PC-9 (cell line): Measurements from ENCODE around the gene FTHL17. TPM values are rescaled to one million over a fixed set of nuclear protein-coding genes. Genes with fewer than 3 reads are reported as not detected.

Source experiments
- BruUV-seq: library from RNA; stranded (reverse); fragments of 400-500 nt; replicated peaks from 2 replicates; lab custom pipeline; 2021; lab: Mats Ljungman, UMichigan
- CTCF ChIA-PET: fragments of 300-600 bp; sonication (Branson Sonifier 250); formaldehyde crosslinking; loops from one replicate; lab custom pipeline; 2022; ENCODE audit warnings: antibody characterized with exemption; lab: Charles Lee
- POLR2A ChIA-PET: fragments of 300-600 bp; sonication (Branson Sonifier 250); formaldehyde crosslinking; loops from one replicate; lab custom pipeline; 2022; ENCODE audit warnings: antibody characterized with exemption; ENCODE audit not compliant: unreplicated experiment; lab: Charles Lee
- DNase-seq, 2 experiments: peaks; one replicate each; pipeline versions ENCODE4 v3.0.0 to v3.0.0-alpha.2; 2015 to 2022; ENCODE audit warnings: mixed read lengths in 1 of 2
- H2AFZ ChIP-seq: fragments of 200-600 bp; sonication (generic); 2 replicates; pipeline ENCODE4 v1.8.1; 2017; ENCODE audit warnings: antibody characterized with exemption
- H3F3A ChIP-seq: fragments of 200-600 bp; sonication (generic); 2 replicates; pipeline ENCODE4 v1.8.1; 2017; ENCODE audit warnings: antibody characterized with exemption, mild to moderate bottlenecking, low read depth; ENCODE audit not compliant: insufficient read depth
- H3K27ac ChIP-seq: fragments of 200-600 bp; sonication (generic); 2 replicates; pipeline ENCODE4 v1.6.1; 2016; ENCODE audit warnings: mixed run types
- H3K27me3 ChIP-seq: fragments of 200-600 bp; sonication (generic); 2 replicates; pipeline ENCODE4 v1.6.1; 2016; ENCODE audit warnings: low read depth, mixed run types; ENCODE audit not compliant: insufficient read depth
- H3K36me3 ChIP-seq: fragments of 200-600 bp; sonication (generic); 2 replicates; pipeline ENCODE4 v1.6.1; 2016; ENCODE audit warnings: low read depth, mixed run types
- H3K4me1 ChIP-seq: fragments of 200-600 bp; sonication (generic); replicated peaks from 2 replicates; pipeline ENCODE4 v1.6.1; 2016; ENCODE audit warnings: mixed run types; ENCODE audit not compliant: insufficient read depth
- H3K4me2 ChIP-seq: fragments of 200-600 bp; sonication (generic); 2 replicates; pipeline ENCODE4 v1.6.1; 2017; ENCODE audit warnings: mixed run types
- H3K4me3 ChIP-seq: fragments of 200-600 bp; sonication (generic); 2 replicates; pipeline ENCODE4 v1.6.1; 2016; ENCODE audit warnings: mixed run types
- H3K79me2 ChIP-seq: fragments of 200-600 bp; sonication (generic); 2 replicates; pipeline ENCODE4 v1.6.1; 2017; ENCODE audit warnings: low read depth, mixed run types
- H3K9me2 ChIP-seq: fragments of 200-600 bp; sonication (generic); 2 replicates; pipeline ENCODE4 v1.8.1; 2017; ENCODE audit warnings: mild to moderate bottlenecking; ENCODE audit not compliant: insufficient read depth
- H3K9me3 ChIP-seq: fragments of 200-600 bp; sonication (generic); 2 replicates; pipeline ENCODE4 v1.8.1; 2016; ENCODE audit warnings: low read depth; ENCODE audit not compliant: insufficient read depth
- H4K20me1 ChIP-seq: fragments of 200-600 bp; sonication (generic); 2 replicates; pipeline ENCODE4 v1.8.1; 2017; ENCODE audit not compliant: insufficient read depth
- CTCF ChIP-seq: fragments of 200-600 bp; sonication (generic); conservative IDR thresholded peaks from 2 replicates; pipeline ENCODE4 v1.6.1; 2017; ENCODE audit warnings: mixed run types, antibody characterized with exemption, mild to moderate bottlenecking, moderate library complexity
- EZH2 ChIP-seq: fragments of 200-600 bp; sonication (generic); IDR thresholded peaks from 2 replicates; pipeline ENCODE4 v1.8.0; 2017; ENCODE audit warnings: antibody characterized with exemption, low read depth
- intact Hi-C: fragments of 100-400 bp; cut with micrococcal nuclease; formaldehyde crosslinking; loops from one replicate; pipeline ENCODE4 v1.10.0; 2022; ENCODE audit not compliant: unreplicated experiment
- total RNA-seq: library from RNA; stranded (reverse); gene quantifications from 2 replicates; pipeline ENCODE4 v1.2.3, GENCODE V29; 2021

Gene FTHL17
- total RNA-seq, 1 experiment from 2014 or later, result not detected

DNA sequence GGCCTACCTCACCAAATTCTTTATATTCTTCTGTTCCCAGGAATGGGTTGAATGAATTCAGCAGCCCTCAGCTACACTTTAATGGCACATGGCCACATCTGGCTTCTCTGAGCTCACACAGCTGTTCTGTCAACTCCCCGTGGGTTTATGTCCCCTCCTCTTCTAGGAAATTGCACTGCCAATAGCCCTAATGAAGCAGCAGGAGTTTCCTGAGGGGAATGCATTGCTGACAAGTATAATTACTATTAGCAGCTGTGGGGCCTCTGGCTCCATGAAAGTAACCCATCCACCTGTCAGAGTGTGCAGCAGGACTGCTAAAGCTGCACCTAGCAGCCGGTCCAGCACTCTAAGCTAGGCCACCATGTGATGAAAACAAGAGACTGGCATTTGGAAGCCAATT, 50.3 kb downstream of the FTHL17 start:
- POLR2A ChIA-PET, result no interaction called here
- no peak overlapping the region for H3K4me2 ChIP-seq
- no peaks in the 10 kb centered on the region for H3K27me3 ChIP-seq
- CTCF ChIA-PET, result no interaction called here
- H3K27ac ChIP-seq, result no peak overlapping the region
- TF ChIP-seq CTCF (no peak), EZH2 (no peak)
- no peak overlapping the region for H2AFZ ChIP-seq
- H3K36me3 ChIP-seq, result no peaks in the 10 kb centered on the region
- no peaks in the 10 kb centered on the region for H3K4me1 ChIP-seq
- no peaks in the 10 kb centered on the region for H3K9me2 ChIP-seq
- H3F3A ChIP-seq, result no peaks in the 10 kb centered on the region
- no peaks in the 10 kb centered on the region for H3K79me2 ChIP-seq
- BruUV-seq, result no TSS peak
- H3K9me3 ChIP-seq, result no peaks in the 10 kb centered on the region
- no peak for DNase-seq
- H4K20me1 ChIP-seq, result no peaks in the 10 kb centered on the region
- no peak overlapping the region for H3K4me3 ChIP-seq
- intact Hi-C loops, result no loop called here

Other genes with a start within 250 kb of the FTHL17 start
- gene TAB3, start 182.8 kb downstream of the FTHL17 start, total RNA-seq, result 46.7 and 50.8 TPM in 2 replicates